GM21786 (cell line): ENCODE measurements around the gene CKAP2.
"Not testable (repeated sequence)": the region's sequence is repeated elsewhere in the genome, so short reads cannot be mapped to it uniquely, and the experiment has no call there.

ENCODE experiments used
- ATAC-seq: cut with Tn5 transposase; IDR thresholded peaks from one replicate; pipeline ENCODE4 v1.9.1; 2021; ENCODE audit not compliant: unreplicated experiment

The CKAP2 gene

GRCh38 chr13:52450793-52451116 is 4.5 kb upstream of the CKAP2 start:
- ATAC-seq, result no peak

- no peak for ATAC-seq
These were observed 4.0 kb upstream of the CKAP2 start for GRCh38 chr13:52451135-52451804.

- no peak for ATAC-seq
These were observed 2.8 kb upstream of the CKAP2 start for GRCh38 chr13:52452470-52452869.

GRCh38 chr13:52454459-52454819 is 839 bp upstream of the CKAP2 start:
- ATAC-seq, result peak; percentile 24

- peak; percentile 34 for ATAC-seq
These were observed 381 bp downstream of the CKAP2 start for GRCh38 chr13:52455677-52456041.

- ATAC-seq, result no peak
These were observed 4.4 kb downstream of the CKAP2 start for GRCh38 chr13:52459668-52460067.

GRCh38 chr13:52461265-52461664 is 6.0 kb downstream of the CKAP2 start:
- no peak for ATAC-seq

GRCh38 chr13:52463526-52463925 is 8.2 kb downstream of the CKAP2 start:
- ATAC-seq, result no peak

GRCh38 chr13:52468487-52468886 is 13.2 kb downstream of the CKAP2 start:
- ATAC-seq, result not testable (repeated sequence)

- ATAC-seq, result not testable (repeated sequence)
These were observed 25.6 kb downstream of the CKAP2 start for GRCh38 chr13:52480677-52481428.

GRCh38 chr13:52487078-52487477 is 31.8 kb downstream of the CKAP2 start:
- not testable (repeated sequence) for ATAC-seq

- not testable (repeated sequence) for ATAC-seq
These were observed 33.5 kb downstream of the CKAP2 start for GRCh38 chr13:52488763-52489162.

GRCh38 chr13:52491015-52491414 is 35.7 kb downstream of the CKAP2 start:
- not testable (repeated sequence) for ATAC-seq

- not testable (repeated sequence) for ATAC-seq
These were observed 39.0 kb downstream of the CKAP2 start for GRCh38 chr13:52494241-52494640.

- ATAC-seq, result peak; percentile 89
These were observed 42.7 kb downstream of the CKAP2 start for GRCh38 chr13:52497979-52498378.

- ATAC-seq, result not testable (repeated sequence)
These were observed 47.0 kb downstream of the CKAP2 start for GRCh38 chr13:52502277-52502676.

- ATAC-seq, result not testable (repeated sequence)
These were observed 50.6 kb downstream of the CKAP2 start for GRCh38 chr13:52505843-52506242.

- ATAC-seq, result not testable (repeated sequence)
These were observed 54.3 kb downstream of the CKAP2 start for GRCh38 chr13:52509532-52509931.

- not testable (repeated sequence) for ATAC-seq
These were observed 55.0 kb downstream of the CKAP2 start for GRCh38 chr13:52510221-52510797.

GRCh38 chr13:52511598-52511997 is 56.3 kb downstream of the CKAP2 start:
- not testable (repeated sequence) for ATAC-seq

GRCh38 chr13:52513957-52514596 is 58.8 kb downstream of the CKAP2 start:
- ATAC-seq, result not testable (repeated sequence)

- ATAC-seq, result not testable (repeated sequence)
These were observed 68.0 kb downstream of the CKAP2 start for GRCh38 chr13:52523323-52523722.
